IPS-15b (cell line): ENCODE measurements around the gene ZNF285.
"Not testable (repeated sequence)": the region's sequence is repeated elsewhere in the genome, so short reads cannot be mapped to it uniquely, and the experiment has no call there.

ENCODE experiments used
- H3K27me3 ChIP-seq: one replicate; pipeline ENCODE4 v1.6.1; 2013; ENCODE audit warnings: low read length; ENCODE audit not compliant: control insufficient read depth, insufficient read depth
- H3K36me3 ChIP-seq: one replicate; pipeline ENCODE4 v1.6.1; 2013; ENCODE audit warnings: low read length; ENCODE audit not compliant: control insufficient read depth, insufficient read depth
- H3K4me1 ChIP-seq: one replicate; pipeline ENCODE4 v1.6.1; 2013; ENCODE audit warnings: mild to moderate bottlenecking, low read length; ENCODE audit not compliant: control insufficient read depth, insufficient read depth
- H3K4me3 ChIP-seq: one replicate; pipeline ENCODE4 v1.5.1; 2013; ENCODE audit warnings: low read depth, low read length
- H3K9ac ChIP-seq: one replicate; pipeline ENCODE4 v1.6.1; 2013; ENCODE audit warnings: low read depth, mild to moderate bottlenecking, low read length
- H3K9me3 ChIP-seq: one replicate; pipeline ENCODE4 v1.6.1; 2013; ENCODE audit warnings: mild to moderate bottlenecking, low read length; ENCODE audit not compliant: control insufficient read depth, insufficient read depth

ZNF285 gene

GRCh38 chr19:44346556-44346955 lies 54.9 kb downstream of the ZNF285 start:
- Histone ChIP-seq H3K36me3 (no peaks in the 10 kb centered on the region), H3K9ac (no peak overlapping the region), H3K4me3 (no peak overlapping the region), H3K4me1 (no peaks in the 10 kb centered on the region), H3K27me3 (no peaks in the 10 kb centered on the region), H3K9me3 (no peaks in the 10 kb centered on the region)

DNA sequence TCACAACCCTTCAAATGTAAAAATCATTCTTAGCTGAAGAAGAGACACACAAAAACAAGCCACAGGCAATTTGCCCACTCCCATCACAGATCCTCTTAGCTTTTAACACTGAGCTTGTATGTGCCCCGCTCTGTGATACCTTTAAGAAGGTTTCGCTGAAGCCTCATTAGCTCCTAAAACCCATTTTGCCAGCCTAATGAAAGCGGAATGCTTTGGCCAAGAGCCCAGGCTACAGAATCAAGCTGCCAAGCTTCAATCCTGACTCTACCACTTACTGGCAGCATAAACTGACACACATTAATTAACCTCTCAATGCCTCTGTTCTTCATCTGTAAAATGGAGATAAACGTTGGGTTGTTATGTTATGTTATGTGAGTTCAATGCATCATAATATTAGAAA lies 55.4 kb downstream of the ZNF285 start:
- Histone ChIP-seq H3K9me3 (no peaks in the 10 kb centered on the region), H3K4me1 (no peaks in the 10 kb centered on the region), H3K4me3 (no peak overlapping the region), H3K9ac (no peak overlapping the region), H3K36me3 (no peaks in the 10 kb centered on the region), H3K27me3 (no peaks in the 10 kb centered on the region)

DNA sequence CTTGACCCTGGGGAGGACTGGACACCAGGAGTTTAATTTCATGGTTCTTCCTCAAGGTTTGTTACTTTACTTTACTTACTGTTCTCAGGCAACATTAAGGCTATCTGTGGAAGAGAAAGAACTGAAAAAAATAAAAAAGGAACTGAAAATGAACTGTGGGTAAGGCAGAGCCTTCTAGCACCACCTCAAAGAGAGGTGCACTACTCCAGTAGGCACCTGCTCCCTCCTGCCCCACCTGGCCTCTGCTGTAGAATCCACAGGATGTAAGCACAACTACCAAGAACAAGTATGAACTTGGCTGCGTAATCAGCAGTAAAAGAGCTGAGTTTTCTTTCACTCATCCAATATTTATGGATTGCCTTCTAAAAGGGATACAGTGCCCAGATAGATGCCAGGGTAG lies 57.2 kb downstream of the ZNF285 start:
- H3K9ac ChIP-seq = no peak overlapping the region
- no peaks in the 10 kb centered on the region for H3K9me3 ChIP-seq
- H3K36me3 ChIP-seq = no peaks in the 10 kb centered on the region
- no peaks in the 10 kb centered on the region for H3K27me3 ChIP-seq
- no peak overlapping the region for H3K4me3 ChIP-seq
- no peaks in the 10 kb centered on the region for H3K4me1 ChIP-seq

- no peaks in the 10 kb centered on the region for H3K9me3 ChIP-seq
- no peak overlapping the region for H3K9ac ChIP-seq
- H3K27me3 ChIP-seq = no peaks in the 10 kb centered on the region
Observed at GRCh38 chr19:44341794-44342193, 59.6 kb downstream of the ZNF285 start.

GRCh38 chr19:44334639-44335038 lies 66.8 kb downstream of the ZNF285 start:
- H3K36me3 ChIP-seq, H3K4me3 ChIP-seq, H3K9ac ChIP-seq, H3K4me1 ChIP-seq, H3K27me3 ChIP-seq: not testable (repeated sequence)
- peaks cover 14% of the 10 kb centered on the region for H3K9me3 ChIP-seq

More at GRCh38 chr19:44341794-44342193, 59.6 kb downstream of the ZNF285 start:
- Histone ChIP-seq H3K36me3 (no peaks in the 10 kb centered on the region), H3K4me1 (no peaks in the 10 kb centered on the region), H3K4me3 (no peak overlapping the region)
